Non-pigmented ciliary epithelial cell (primary cell): ENCODE results near the gene PLEKHA6.

Experiments
- DNase-seq: peaks from one replicate; pipeline ENCODE4 v3.0.0-alpha.2; 2010; ENCODE audit warnings: low read depth

Gene PLEKHA6

GRCh38 chr1:204286315-204286714, 73.4 kb downstream of the PLEKHA6 start:
- DNase-seq, result no peak

- no peak for DNase-seq
Measured at GRCh38 chr1:204285436-204286305, 74.1 kb downstream of the PLEKHA6 start.

DNA sequence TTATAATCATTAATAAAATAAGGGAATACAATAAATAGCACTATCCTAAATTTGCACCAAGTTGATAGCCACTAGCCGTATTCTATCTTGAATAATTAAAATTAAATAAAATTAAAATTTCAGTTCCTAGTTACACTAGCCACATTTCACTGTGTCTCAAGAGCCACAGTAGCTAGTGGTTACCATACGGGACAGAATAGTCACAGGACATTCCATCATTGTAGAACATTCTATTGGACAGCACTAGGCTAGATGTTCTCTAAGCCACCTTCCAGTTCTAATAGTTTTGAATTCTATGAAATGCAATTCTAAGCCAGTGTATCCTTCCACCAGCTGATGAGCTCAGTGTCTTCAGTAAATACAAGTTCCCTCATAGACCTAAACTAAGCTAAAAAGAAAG, 74.8 kb downstream of the PLEKHA6 start:
- DNase-seq, result no peak

DNA sequence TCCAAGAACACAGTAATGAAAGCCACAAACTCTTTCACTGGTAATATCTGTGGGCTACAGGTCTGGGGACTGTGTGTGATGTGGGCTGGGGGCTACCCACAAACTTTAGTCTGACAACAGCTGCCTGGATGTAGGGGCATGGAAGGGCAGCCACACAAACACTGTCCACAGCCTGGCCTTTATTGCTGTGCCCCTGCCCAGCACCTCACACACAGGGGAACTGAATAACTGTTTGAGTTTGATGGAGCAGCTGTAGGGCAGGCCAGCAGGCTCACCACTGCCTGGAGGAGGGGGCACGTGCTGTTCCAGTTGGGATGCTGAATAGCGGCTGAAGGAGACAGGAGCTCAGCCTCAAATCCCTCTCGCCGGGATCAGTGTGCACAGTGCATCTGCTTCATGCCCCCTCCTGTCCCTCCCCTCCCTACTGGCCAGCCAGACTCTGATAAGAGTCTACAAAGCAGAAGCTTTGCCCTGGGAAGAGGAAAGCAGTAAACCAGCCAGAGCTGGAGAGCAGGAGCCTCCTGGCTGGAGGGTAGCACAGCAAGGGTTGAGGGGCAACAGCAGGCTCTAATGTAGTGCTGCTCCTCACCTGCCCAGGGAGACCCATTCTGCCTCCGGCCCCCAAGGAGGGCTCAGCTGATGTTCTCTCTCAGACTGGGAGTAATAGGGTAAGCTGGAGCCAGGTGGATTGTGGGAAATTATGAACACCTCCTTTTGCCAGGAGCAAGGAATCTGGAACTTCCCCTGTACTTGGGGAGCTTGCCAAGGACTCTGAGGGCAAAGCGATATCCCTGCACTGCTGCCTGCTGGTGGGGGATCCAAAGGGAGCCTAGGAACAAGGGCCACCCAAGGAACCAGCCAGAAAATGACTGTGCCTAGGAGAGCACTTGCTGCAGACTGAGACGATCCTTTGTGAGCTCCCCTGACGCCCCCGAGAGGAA, 75.7 kb downstream of the PLEKHA6 start:
- no peak for DNase-seq

DNA sequence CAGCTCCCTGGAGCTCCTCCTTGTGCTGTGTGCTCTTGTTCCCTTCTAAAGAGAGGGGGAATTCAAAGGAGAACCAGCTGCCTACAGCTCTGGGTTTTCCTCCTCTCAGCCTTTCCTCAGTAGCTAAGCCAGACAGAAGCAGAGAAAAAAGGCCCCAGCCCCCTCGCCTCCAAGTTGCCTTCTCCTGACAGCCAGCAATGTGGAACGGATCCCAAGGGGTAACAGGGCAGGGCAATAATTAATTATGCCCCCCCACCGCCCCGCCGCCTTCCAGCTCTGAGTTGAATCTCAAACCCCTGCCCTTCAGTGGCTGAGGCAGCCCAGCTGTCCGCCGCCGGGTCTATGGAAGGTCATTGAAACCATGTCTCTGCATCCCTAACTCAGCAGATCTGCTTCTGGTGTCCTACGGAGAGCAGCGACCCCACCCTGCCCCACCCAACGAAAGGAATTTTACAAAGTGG, 76.9 kb downstream of the PLEKHA6 start:
- DNase-seq, result no peak

DNA sequence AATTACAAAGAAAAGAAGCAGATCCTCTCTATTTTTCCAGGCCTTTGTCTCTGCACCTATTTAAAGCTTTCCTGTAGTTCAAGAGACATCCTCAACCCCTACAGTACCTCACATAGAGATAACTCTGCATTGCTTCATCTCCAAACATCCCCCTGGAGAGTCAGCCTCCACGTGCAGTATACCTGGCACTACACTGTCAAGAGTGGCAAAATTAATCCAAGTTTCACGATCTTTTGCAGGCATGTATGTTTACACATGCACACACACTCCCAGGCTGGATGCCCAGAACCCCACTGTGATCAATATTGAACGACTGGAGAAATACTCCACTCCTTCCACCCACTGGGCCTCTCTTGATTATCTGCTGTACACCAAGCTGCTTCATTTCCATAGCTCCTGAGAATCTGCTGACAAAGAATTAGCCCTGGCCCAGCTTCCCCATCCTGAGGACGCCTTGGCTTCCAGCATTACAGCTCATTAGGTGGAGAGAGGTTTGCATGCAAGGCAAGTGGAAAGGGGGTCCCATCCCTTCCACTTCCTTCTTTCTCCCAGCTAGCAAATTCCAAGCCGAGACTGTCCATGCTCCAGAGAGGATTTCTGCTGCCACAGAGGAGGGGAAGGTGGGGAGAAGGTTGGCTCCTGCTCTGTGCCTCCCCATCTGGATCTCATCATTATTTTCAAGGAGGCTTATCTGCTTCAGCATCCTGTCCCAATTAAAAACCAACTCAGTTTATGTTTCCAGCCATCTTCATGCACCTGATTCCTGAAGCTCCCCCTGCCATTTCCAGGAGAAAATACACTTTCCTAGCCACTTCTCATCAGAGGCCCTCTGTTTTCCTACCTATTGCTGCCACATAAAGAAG, 79.4 kb downstream of the PLEKHA6 start:
- DNase-seq, result no peak

- DNase-seq, result no peak
Measured at GRCh38 chr1:204278958-204279357, 80.8 kb downstream of the PLEKHA6 start.

- no peak for DNase-seq
Measured at GRCh38 chr1:204278251-204278650, 81.5 kb downstream of the PLEKHA6 start.

GRCh38 chr1:204277563-204278219, 82.0 kb downstream of the PLEKHA6 start:
- DNase-seq, result no peak

DNA sequence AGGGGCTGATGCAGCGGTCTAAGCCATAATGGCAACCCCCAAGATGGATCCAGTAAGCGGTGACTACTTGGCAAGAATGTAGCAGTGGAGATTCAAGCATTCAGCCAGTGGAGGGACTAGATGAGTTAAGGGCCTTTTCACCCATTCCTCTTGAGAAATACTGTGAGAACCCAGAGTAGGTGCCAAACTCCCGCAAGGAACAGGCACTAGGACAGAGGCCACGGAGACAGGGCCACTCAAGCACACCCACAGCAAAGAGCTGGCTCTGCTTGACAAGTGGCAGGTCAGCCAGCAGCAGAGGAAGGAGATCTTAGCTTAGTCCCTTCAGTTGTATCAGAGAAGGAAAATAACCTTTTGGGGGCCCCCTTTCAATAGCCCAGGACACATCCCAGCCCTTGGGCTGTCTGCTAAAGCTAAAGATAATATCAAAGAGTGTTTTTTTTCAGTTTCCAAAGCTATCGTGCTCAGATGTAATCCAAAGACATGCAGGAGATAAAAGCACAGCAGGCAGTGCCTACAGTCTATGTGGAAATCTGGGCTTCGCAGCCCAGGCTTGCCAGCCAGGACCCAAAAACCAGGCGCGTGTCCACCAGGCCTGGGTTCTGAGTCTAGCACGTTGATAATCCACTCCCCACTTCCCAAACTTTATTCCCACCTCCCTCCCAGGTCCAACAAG, 83.9 kb downstream of the PLEKHA6 start:
- DNase-seq, result no peak

DNA sequence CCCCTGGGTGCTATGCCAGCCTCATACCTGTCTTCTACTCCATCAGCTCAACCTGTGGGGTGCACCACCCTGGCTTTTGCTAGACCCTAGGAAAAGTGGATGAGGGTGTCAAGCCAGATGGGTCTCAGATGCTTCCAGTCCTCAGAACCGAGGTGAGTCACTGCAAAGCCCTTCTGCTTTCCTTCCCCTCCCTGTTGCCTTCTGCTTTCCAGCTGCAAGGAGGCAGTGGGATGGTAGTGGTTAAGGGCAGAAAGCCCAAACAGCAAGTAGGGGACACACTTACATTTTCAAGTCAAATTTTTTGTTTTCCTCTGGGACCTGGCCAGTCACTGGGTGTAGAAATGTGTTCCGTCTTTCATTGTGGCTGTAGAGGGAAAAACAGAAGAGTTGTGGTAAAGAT, 85.3 kb downstream of the PLEKHA6 start:
- DNase-seq, result no peak

- DNase-seq, result no peak
Measured at GRCh38 chr1:204272505-204272904, 87.2 kb downstream of the PLEKHA6 start.

- no peak for DNase-seq
Measured at GRCh38 chr1:204271970-204272369, 87.8 kb downstream of the PLEKHA6 start.

- no peak for DNase-seq
Measured at GRCh38 chr1:204268101-204268500, 91.6 kb downstream of the PLEKHA6 start.

DNA sequence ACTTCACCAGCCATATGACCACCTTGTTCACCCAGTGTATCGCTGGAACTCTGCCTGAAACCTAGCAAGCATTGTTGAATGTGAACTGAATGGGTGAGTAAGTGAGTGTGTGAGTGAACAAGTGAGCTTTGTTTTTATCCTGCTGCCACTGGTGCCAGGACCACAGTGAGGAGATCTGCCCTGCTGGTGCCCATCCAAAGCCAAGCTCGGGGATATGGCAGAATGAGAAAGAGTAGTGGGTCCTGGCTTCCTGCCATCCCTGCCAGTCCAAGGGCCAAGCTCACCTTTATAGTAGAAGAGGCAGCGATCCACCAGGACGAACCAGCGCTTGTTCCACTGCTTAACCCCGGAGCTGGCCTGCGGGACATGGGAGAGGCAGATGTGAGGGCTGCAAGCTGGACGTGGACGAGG, 92.5 kb downstream of the PLEKHA6 start:
- DNase-seq, result no peak

- no peak for DNase-seq
Measured at GRCh38 chr1:204266504-204267034, 93.2 kb downstream of the PLEKHA6 start.

DNA sequence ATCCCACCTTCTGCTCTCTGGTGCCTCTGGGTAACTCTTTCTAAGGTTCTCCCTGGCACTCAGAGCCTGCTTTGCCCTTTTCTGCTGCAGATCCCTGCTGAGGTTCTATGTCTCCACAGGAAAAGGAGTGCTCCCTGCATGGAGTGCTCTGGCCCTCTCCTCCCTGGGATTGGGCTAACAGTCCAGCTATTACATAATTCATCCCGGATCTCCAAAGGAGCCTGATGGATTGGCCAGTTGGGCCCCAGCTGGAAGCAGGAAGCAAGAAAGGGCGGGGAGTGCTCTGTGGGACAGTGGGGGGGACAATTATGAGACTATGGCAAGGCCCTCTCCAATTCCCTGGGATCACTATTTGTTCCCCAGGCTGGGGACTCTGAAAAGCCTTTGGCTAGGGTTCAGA, 94.1 kb downstream of the PLEKHA6 start:
- no peak for DNase-seq

- DNase-seq, result no peak
Measured at GRCh38 chr1:204264805-204265204, 94.9 kb downstream of the PLEKHA6 start.

GRCh38 chr1:204263254-204263910, 96.3 kb downstream of the PLEKHA6 start:
- no peak for DNase-seq
